Mesothelial cell of epicardium (in vitro differentiated cells): ENCODE measurements around the gene PATJ. TPM values are rescaled to one million over a fixed set of nuclear protein-coding genes. Genes with fewer than 3 reads are reported as not detected.
"Not testable (repeated sequence)": the region's sequence is repeated elsewhere in the genome, so short reads cannot be mapped to it uniquely, and the experiment has no call there.

Experiments
- DNase-seq, 2 experiments: peaks; one replicate each; pipeline ENCODE4 v3.0.0; 2021; ENCODE audit warnings: low spot score in 2 of 2; ENCODE audit not compliant: unreplicated experiment in 2 of 2
- H3K27ac Mint-ChIP-seq: 2 replicates; pipeline ENCODE4 v1.8.0; 2021; ENCODE audit warnings: mixed read lengths
- H3K27me3 Mint-ChIP-seq: 2 replicates; pipeline ENCODE4 v1.8.0; 2021; ENCODE audit warnings: low read depth, mixed read lengths
- H3K36me3 Mint-ChIP-seq: 2 replicates; pipeline ENCODE4 v1.8.0; 2021; ENCODE audit warnings: mixed read lengths
- H3K4me1 Mint-ChIP-seq: 2 replicates; pipeline ENCODE4 v1.8.0; 2021; ENCODE audit warnings: mixed read lengths
- H3K4me3 Mint-ChIP-seq: 2 replicates; pipeline ENCODE4 v1.8.0; 2021; ENCODE audit warnings: mild to moderate bottlenecking, moderate library complexity, mixed read lengths
- H3K9me3 Mint-ChIP-seq: 2 replicates; pipeline ENCODE4 v1.8.0; 2021; ENCODE audit warnings: mixed read lengths
- CTCF ChIP-seq: fragments of 200-600 bp; sonication (generic); IDR thresholded peaks from one replicate; pipeline ENCODE4 v1.5.0; 2021; ENCODE audit warnings: antibody characterized with exemption; ENCODE audit not compliant: unreplicated experiment
- total RNA-seq: library from RNA; stranded (reverse); gene quantifications from 3 replicates; pipeline ENCODE4 v1.2.1, GENCODE V29; 2021

PATJ gene
- total RNA-seq, 1 donor from 2014 or later: 129 TPM

GRCh38 chr1:61936839-61937238 lies 194.6 kb downstream of the PATJ start:
- H3K4me3 Mint-ChIP-seq: no peak overlapping the region
- H3K27me3 Mint-ChIP-seq: no peaks in the 10 kb centered on the region
- H3K36me3 Mint-ChIP-seq: peaks cover 17% of the 10 kb centered on the region
- TF ChIP-seq CTCF: no peak
- DNase-seq: no peak
- H3K27ac Mint-ChIP-seq: no peak overlapping the region
- no peaks in the 10 kb centered on the region for H3K9me3 Mint-ChIP-seq
- no peaks in the 10 kb centered on the region for H3K4me1 Mint-ChIP-seq

- peaks cover 22% of the 10 kb centered on the region for H3K9me3 Mint-ChIP-seq
Observed at GRCh38 chr1:61941794-61942193, 199.5 kb downstream of the PATJ start.

DNA sequence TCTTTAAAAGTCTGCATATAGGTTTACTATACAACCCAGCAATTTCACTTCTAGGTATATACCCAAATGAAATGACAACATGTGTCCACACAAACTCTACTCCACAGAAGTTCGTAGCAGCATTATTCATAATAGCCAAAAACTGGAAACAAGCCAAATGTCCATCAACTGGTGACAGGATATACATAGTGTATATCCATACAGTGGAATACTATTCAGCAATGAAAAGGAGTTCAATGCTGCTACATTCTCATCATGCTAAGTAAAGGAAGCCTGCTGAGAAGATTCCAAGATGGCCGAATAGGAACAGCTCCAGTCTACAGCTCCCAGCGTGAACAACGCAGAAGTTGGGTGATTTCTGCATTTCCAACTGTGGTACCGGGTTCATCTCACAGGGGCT lies 200.6 kb downstream of the PATJ start:
- peaks cover 32% of the 10 kb centered on the region for H3K9me3 Mint-ChIP-seq
- H3K27ac Mint-ChIP-seq: no peak overlapping the region
- no peak for TF ChIP-seq CTCF
- H3K36me3 Mint-ChIP-seq: peaks cover 39% of the 10 kb centered on the region
- no peaks in the 10 kb centered on the region for H3K4me1 Mint-ChIP-seq
- no peak overlapping the region for H3K4me3 Mint-ChIP-seq
- no peak for DNase-seq
- H3K27me3 Mint-ChIP-seq: no peaks in the 10 kb centered on the region

More at GRCh38 chr1:61941794-61942193, 199.5 kb downstream of the PATJ start:
- H3K36me3 Mint-ChIP-seq: peaks cover 33% of the 10 kb centered on the region
- no peak for TF ChIP-seq CTCF
- H3K27ac Mint-ChIP-seq: no peak overlapping the region
- H3K4me3 Mint-ChIP-seq: no peak overlapping the region
- H3K27me3 Mint-ChIP-seq: no peaks in the 10 kb centered on the region
- DNase-seq: no peak
- H3K4me1 Mint-ChIP-seq: no peaks in the 10 kb centered on the region

DNA sequence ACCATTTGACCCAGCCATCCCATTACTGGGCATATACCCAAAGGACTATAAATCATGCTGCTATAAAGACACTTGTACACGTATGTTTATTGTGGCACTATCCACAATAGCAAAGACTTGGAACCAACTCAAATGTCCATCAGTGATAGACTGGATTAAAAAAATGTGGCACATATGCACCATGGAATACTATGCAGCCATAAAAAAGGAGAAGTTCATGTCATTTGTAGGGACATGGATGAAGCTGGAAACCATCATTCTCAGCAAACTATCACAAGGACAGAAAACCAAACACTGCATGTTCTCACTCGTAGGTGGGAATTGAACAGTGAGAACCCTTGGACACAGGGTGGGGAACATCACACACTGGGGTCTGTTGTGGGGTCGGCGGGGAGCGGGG lies 206.4 kb downstream of the PATJ start:
- H3K4me1 Mint-ChIP-seq: peaks cover 26% of the 10 kb centered on the region
- peaks cover 32% of the 10 kb centered on the region for H3K9me3 Mint-ChIP-seq
- H3K27me3 Mint-ChIP-seq, DNase-seq, H3K4me3 Mint-ChIP-seq, H3K27ac Mint-ChIP-seq: not testable (repeated sequence)
- H3K36me3 Mint-ChIP-seq: peaks cover 24% of the 10 kb centered on the region

- Mint-ChIP-seq H3K27ac (peak overlapping the region; percentile 83), H3K27me3 (no peaks in the 10 kb centered on the region), H3K9me3 (peaks cover 19% of the 10 kb centered on the region), H3K36me3 (peaks cover 16% of the 10 kb centered on the region), H3K4me3 (no peak overlapping the region), H3K4me1 (peaks cover 27% of the 10 kb centered on the region)
- DNase-seq: no peak
- peak; percentile 6 for TF ChIP-seq CTCF
Observed at GRCh38 chr1:61950418-61950817, 208.1 kb downstream of the PATJ start.

DNA sequence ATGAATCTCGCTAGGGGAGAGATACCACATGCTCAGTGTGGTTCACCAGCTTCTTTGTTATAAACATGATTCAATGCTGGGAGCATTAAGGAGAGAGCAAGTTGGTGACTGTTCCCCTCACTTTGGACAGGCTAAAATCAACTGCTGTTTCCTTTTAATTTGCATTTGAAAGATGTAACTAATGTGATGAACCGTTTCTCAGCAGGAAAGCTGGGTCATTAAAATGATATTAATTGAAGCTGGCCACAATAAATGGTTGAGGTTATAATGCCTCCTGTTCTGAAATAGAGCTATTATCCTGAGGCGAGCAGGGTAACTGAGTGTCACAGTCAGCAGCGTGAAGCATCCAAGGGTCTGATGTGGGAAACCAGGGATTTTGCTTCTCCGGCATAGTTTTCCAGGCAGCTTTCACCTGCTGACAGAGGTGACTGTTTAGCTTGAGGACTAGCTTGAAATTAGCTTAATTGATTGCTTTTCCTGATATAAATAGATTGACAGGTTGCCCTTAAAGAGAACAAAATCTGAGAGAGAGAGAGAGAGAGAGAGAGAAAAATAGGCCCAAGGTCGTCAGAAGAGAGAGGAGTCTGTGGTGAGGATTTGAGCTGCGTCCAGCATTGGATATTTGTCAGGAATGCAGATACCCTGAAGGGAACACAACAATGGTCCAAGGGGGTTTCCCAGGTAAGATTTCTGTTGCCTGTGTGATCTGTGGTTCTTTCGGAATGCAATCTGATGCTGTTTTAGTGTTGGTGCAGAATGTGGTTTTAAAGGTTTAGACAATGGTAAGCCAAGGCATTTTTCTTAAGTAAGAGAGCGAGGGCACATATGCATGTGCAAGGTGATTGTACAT lies 209.7 kb downstream of the PATJ start:
- Mint-ChIP-seq H3K36me3 (peaks cover 13% of the 10 kb centered on the region), H3K27me3 (no peaks in the 10 kb centered on the region), H3K4me1 (peaks cover 40% of the 10 kb centered on the region), H3K9me3 (peaks cover 8% of the 10 kb centered on the region), H3K4me3 (no peak overlapping the region), H3K27ac (peak overlapping the region; percentile 85)
- TF ChIP-seq CTCF: no peak
- DNase-seq: no peak
